NCI-H2081 treated with DMSO at 0.1 percent for 48 hours (cell line): Measurements from ENCODE around the gene RYR3.

Source experiments
- DNase-seq: peaks from one replicate; lab custom pipeline; 2025; lab: John Stamatoyannopoulos, UW

RYR3 gene

DNA sequence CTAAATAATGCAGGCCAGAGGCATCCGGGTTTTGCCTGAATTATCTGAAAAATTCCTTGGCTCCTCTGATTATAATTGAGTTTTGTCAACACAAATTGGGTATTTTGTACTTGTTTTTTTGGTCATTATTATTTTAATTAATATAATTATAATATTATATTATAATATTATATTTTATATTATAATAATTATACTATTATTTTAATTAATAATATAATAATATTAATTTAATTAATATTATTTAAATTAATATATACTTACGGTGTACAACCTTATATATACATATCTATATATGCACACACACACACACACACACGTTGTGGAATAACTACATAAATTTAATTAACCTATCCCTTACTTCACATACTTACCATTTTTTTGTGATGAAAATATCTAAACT is 73.5 kb downstream of the RYR3 start:
- DNase-seq = no peak

DNA sequence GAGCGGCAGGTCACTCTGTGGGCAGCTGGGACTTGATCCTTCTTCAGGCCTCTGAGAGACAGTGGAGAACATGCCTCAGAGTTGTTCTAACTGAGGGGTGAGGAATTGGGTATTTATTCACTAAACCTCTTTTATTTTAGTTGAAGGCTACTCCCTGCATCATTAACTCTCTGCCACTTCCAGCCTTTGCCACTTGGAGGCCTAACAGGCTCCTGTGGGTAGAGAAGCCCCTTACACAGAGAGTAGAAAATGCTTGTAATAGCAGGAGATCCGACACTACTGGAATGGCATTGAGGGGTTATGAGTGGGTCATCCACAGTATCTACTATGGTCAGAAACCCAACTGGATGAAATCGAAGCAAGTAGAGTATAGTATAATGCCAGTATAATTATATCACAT is 81.7 kb downstream of the RYR3 start:
- DNase-seq = no peak

DNA sequence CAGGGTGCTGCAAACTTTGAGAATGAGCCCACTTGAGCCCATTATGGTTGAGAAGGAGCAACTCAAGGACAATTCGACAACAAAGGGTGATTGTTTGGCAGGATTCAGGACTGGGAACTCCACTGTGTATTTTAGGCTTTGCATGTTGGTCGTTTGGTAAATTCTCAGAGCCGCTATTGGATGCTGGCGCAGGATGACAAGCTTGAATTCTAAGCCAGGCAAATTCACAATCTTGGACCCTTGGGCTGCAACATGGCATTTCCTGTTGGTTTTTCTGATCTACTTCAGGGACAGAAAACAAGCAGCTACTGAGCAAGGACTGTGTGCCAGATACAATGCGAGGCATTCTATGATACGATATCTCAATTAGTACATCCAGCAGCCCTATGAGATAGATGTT is 82.8 kb downstream of the RYR3 start:
- DNase-seq = no peak

DNA sequence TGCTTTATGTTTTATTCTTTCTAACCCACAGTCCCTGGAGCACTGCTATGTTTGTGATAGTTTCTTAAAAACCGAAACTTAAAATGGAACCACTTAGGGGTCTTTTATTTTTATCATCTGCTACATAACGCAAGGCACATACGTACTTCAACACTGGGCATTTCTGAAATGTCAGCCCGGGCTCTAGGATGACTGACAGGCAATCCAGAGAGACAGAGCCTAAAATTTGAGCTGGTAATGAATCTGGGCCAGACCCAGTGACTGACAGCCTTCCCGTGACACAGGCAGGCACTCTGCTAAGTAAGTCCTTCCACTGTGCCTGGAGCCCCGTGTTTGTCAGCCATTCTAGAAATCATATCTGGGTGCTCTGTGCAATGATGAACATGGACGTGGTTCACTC is 84.6 kb downstream of the RYR3 start:
- DNase-seq = no peak

DNA sequence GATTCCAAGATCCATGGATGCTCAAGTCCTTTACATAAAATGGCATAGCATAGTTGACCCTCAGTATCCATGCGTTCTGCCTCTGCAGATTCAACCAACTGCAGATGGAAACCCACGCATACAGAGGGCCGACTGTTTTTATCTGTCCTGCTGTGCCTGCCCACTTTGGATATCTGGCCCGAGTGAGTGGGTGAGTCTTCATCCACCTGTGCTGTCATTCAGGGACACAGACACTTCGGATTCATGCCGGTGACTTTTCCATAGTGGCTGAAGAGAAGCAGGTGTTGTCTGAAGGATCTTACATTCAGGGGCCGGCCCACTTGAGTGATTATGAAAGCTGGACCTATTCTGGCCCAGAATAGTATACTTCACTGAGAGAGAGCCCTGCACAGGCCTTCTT is 85.1 kb downstream of the RYR3 start:
- DNase-seq = no peak

DNA sequence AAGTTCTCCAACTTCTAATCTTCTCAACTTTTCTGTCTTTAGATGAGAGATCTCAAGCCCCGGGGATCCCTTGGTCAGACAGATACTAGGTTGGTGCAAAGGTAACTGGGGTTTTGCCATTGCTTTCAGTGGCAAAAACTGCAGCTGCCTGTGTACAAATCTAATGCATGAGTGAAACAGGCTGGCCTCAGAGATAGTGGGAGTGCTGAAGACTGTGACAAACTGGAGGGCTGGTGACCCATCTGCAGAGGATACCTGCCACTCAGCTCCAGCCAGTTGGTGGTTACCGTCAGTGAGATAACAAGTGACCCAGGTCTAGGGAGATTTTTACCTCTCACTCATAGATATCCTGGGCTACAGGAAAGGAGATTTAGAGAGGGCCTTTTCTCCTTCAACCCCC is 85.7 kb downstream of the RYR3 start:
- no peak for DNase-seq

DNA sequence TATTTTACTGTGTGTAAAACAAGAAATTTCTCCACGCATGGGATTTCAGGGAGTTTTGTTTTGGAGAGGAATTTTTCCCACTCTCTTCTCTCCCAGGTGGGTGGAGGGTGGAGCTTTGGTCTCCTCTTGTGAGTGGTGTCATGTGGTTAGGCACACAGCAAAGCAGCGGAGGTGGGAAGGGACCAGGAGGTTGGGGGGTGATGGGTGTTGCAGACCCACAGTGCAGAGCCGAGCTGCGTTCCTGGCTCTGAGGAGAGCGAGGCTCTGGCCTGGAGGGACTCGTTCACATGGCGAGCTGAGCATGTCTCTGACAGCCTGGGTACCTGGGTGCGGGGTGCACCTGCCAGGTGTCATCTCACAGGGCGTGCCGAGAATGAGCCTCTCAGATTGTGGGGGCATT is 87.8 kb downstream of the RYR3 start:
- no peak for DNase-seq

DNA sequence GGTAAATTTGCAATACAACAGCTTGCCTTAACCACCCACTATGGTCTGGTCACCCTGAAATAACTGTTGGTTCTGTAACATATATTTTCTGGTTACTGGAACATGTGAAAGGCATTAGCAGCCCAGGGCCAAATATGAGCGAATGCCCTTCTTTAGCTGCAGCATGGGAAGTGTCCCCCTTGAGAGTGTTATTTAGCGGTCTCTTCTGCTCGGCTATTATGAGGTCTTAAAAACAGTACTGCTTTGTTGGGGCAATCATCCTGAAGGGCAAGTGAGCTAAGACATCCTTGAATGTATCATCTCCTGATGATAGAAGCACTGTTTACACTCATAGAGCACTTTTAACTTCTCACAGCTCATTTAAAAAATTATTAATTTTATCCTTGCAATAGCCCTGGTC is 90.2 kb downstream of the RYR3 start:
- no peak for DNase-seq

DNA sequence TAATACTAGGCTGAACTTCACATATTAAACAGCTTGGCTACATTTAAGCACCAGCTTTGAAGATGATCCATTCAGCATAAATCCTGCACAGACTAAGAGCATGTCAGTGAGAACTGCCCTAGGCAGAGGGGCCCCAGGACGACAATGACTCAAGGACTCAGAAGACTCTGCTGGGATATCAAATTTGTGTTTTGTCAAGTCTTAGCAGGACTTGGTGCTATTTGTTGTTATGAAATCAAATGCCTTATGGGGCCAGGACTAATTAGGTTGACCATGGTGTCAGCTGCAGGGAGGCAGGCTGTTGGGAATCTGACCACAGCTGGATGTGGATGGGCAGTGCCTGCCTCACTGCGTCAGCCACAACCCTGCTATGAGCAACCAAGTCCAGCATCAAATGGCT is 91.8 kb downstream of the RYR3 start:
- DNase-seq = no peak

DNA sequence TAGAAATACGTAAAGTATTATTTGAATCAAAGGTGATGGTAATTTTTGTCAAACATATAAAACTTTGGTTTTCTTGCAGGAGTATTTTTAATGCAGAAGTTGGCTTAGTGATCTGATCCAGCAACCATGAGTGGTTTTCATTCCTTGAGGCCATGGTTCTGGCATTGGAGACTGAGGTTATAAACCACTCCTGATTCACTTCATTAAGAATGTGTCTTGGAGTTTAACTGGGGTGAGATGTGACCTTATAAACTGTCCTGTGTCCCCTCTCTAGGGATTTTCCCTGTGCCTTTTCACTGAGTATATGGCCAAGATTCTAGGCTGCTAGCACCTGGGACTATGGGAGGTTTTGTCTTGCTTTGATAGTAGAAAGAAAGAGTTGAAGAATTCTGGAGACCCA is 94.3 kb downstream of the RYR3 start:
- no peak for DNase-seq

DNA sequence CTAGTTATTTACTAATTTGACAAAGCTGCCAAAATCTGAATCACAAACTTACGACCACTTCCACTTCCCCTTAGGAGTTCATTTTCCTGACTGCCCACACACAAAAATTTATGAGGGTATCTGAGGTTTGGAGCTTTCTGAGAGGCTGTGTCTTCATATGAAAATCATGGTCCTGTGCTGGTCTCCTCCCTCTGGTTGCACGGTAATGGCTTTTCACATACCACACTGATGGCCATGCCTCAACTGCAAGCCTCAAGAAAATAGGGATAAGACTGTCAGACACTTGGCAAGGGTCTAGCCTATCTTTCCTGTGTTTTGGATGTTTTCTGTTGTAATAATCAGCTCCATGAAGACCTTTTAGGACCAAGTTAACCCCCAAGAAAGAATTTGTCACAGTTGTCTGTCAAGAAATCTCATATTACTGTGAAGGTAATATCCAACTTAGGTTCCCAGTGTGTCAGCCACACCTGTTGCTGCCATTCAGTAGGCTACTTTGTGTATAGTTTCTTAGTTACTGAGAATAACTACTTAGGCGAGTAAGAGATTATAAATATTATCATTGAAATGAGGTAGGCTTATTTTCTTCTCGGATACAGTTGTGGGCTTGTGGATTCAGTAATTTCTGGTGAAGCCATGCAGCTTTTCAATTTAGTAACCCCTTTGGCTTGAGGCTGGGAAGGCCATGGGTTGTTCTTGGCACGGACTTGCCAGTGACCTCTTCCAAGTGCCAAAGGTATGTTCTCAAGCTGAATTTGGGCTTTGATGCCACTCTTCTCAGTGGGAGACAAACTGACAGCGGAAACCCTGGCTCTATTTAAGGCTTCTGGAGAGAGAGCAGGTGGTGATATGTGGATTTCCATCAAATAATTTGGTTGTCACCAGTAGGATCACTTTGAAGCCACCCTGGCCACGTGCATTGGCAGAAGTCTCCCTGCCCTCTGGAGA is 101.1 kb downstream of the RYR3 start:
- no peak for DNase-seq

DNA sequence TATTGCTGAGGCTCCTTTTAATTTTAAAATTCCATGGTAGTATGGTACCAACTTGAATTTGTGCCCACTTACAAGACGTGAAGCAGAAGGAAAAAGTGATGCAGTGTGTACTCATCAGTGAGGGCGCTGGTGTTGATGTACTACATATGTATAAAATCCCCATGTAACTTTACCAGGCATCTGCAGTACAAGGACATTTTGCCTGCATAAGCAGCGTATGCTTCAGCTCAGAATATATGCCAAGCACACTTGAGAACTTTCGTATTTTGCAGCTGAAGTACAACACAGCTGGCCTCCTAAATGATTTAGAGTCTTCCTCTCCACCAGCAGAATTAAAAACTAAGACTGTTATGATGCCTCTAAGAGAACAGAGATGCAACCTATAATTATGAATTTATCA is 108.9 kb downstream of the RYR3 start:
- no peak for DNase-seq

DNA sequence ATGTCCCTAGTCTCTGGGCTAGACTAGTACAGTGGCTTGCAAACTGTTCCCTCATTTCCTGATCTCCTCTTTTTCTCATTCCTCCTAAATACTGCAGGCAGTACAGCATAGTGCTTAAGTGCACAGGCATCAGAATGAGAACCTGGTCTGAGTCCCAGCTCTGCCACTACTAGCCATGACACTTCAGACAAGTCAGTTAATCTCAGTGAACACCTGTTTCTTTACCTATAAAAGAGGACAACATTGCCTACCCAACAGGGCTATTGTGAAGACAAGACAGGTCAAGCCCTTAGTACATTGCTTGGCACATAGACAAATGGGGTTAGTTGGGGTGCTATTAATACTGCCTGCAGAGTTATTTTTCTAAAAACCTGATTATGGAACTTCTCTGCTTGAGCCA is 113.3 kb downstream of the RYR3 start:
- DNase-seq = no peak

DNA sequence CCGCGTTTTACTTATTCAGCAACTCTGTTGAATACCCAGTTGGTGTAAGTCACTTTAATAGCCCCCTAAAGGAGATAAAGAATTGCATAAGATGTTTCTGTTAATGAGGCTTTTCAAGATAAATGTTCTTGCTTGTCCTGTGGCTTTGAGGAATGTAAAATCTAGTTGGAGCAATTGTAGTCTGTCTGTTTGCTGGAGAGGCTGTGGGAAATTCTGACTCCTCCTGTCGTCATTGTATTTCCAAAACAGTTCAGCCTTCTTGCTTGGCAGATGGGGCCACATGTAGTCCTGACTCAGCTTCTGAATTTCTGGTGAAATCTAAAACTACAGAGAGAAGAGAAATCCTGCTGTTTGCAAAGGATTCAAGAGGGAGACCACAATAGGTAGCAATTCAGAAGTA is 114.4 kb downstream of the RYR3 start:
- no peak for DNase-seq

DNA sequence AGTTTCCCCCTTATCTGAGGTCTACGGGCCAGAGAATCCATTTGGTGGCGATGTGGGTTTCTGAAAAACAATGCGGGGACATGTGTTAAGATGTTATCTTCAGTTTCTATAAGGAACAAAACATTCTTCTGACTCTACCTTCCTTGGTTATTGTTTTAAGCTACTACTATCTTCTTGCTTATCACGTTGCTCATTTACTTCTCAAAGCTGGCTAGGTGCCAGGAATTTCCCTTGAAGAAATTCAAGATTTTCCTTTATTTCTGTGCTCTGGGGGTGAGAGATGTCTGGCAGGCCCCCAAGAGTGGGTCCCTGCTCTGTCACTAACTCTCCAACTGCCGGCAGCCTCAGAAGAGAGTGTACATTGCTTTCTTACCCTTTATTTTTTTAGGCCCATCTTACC is 119.8 kb downstream of the RYR3 start:
- DNase-seq = no peak

DNA sequence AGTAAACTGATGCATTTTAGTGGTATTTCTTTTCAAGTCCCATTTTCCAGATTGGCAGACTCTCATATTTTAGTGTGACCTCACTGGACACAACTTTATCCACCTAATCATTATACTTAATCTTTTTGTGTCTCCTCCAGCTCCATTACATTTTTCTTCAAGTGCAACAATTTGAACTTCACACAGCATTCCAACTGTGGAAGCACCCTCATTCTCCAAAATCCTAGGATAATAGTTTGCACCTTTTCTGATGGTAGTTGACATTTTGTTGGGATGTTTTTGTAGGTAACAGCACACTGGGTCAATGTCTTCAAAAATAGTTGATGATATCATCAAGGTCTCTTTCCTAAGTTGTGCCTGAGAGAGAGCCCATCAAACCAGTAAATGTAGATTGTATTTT is 123.1 kb downstream of the RYR3 start:
- no peak for DNase-seq

DNA sequence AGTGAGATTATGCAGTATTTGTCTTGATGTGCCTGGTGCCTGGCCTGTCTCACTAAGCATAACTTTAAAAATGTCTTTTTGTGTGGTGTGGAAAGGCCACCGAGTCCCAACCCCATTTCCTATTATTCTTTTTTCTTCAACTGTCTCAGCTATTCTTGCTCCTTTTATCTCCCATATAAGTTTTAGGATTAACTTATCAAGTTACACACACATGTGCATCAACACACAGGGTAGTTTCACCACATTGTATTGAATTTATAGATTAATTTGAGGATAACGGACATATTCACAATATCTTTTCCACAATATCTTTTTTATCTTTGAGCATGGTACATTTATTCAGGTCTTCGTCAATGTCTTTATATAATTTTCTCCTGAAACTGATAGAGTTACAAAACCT is 127.6 kb downstream of the RYR3 start:
- DNase-seq = no peak

DNA sequence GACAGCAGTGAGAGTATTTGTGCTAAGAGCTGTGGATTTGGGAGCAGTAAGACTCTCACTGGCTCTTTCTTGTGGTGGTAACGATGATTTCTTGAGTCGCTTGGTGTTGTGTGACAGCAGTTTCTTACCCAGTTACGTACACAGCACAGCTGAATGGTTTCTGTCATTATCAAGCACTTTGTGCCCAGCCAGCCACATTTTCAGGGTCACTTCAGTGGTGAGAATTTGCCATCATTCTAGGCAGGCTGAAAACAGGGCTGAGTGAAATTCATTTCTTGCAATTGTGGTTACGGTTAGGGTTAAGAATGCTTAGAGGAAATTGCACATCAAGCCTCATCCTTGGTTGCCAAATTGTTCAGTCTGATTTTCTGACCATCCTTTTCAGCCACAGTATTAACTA is 130.1 kb downstream of the RYR3 start:
- DNase-seq = no peak

DNA sequence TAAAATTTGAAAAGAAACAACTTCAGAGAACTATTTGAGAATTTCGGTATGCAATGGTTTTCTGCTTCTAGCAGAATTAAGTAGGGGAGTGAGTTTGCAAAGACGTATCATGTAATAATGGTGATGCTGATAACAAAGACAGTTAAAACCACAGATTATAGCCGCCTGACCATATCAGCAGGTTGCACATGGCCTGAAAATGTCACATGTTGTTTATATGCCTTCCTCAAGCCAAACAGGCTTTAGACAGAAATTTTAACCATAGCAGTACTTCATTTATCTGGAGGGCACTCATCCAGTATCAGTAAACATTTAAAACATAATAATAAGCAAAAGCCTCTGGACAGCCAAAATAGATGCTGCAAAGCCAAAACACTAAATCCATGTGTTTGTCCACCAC is 131.7 kb downstream of the RYR3 start:
- DNase-seq = no peak

DNA sequence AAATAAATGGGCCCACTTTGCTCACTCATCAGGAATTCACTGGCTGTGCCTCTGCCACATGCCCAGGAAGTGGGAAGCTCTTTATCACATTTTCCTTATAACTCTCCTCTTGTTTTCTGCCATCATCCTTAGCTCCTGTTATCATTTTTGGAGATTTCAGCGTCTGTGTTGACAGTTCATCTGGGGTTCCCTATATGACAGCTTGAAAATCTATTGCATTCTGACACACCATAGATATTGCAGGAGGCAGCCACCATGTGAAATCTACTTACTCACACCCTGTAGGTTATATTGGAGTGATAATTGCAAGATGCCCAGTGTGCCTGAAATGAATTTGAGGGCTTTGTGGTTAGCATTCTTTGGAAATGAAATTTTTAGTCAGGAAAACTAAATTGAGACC is 132.9 kb downstream of the RYR3 start:
- DNase-seq = no peak

DNA sequence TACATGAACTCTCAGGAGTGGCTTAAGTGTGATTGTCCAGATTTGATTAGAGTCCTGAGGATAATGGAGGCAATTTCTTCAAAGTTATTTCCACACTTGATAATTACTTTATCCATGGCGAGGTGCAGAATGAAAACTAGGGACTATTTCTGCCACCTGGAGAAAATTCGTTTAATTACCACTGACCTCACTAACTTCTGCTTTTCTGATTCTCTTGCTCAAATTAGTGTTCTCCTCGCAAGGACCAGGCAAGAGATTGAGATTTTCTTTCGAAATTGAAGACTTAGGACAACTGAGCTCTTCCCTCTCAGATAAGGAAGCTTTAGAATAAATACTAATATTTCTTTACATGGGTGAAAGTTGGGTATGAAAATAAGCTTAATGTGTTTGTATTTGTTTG is 135.2 kb downstream of the RYR3 start:
- no peak for DNase-seq

DNA sequence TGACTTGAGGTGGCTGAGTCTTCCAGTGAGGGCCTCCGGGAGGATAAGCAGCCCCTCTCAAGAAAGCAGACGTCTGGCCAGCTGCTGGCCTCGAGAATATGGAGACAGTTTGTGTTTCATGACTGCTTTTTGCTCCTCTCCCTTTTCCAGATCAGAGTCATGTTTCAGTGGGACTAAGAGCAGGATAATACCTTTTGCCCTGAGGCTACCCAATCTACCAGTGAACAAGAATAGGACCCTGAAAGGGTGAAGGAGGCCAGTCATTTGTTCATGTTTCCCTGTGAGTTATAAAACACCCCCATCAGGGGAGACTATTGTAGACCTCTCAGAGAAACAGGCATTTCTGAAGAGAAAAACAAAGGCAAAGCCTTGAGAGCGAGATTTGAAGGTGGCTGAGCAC is 137.4 kb downstream of the RYR3 start:
- no peak for DNase-seq

DNA sequence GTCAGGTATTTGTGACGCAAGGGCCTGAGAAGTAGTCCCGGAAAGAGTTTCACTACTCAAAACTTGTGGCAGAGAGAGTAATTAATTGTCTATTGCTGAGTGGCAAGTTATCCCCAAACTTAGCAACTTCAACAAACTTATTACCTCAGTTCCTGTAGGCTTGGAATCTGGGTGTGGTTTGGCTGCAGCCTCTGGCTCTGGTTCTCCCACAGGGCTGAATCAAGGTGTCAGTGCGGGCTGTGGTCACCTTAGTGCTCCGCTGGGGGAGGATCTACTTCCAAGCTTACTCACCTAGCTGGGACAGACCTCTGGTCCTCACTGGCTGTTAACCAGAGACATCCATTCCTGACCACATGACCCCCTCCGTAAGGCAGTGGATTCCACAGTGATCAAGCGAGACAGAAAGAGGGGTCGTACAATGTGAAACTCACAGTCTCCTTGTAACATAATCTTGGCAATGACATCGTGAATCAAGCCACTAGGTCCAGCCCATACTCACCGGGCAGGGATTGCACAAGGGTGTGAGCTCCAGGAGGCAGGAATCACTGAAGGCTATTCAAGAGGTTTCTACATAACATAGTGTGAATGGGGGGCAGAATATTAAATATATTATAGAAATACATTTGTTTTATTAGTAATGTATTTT is 138.3 kb downstream of the RYR3 start:
- DNase-seq = no peak

DNA sequence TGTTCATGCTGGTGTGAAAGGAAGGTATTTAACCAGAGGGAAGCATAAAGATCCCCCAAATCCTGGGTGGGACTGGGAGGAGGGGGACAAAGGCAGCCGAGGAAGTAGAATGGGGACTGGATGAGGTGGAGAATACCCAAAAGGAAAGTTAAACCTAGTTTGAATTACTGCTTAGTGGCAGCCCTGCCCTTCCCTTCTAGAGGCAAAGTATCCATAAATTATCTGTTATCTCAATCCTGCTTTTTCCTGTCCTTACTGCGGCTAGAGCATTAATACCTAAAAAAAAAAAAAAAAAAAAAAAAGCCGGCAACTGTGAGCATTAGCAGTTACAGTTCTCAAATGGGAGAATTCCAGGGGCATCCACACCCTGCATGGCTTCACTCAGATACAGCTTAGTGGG is 139.0 kb downstream of the RYR3 start:
- no peak for DNase-seq
